ENCODE results near the gene TTC36. TPM values are rescaled to one million over a fixed set of nuclear protein-coding genes. Genes with fewer than 3 reads are reported as not detected.

The TTC36 gene
- total RNA-seq, 2 experiments from 2014 or later, result 0.36 to 0.43 TPM

GRCh38 chr11:118519549-118519948, 7.7 kb upstream of the TTC36 start:
- H3K27ac Mint-ChIP-seq, result peak overlapping the region; percentile 29
- no peaks in the 10 kb centered on the region for H3K27me3 Mint-ChIP-seq
- DNase-seq (no peak), ATAC-seq (no peak)
- intact Hi-C loops (cut with micrococcal nuclease), result no loop called here
- POLR2A ChIA-PET, result no interaction called here
- TF ChIP-seq CTCF (IDR thresholded peaks at IDR 0.05), result no peak
- CTCF ChIA-PET, result no interaction called here
- peaks cover 31% of the 10 kb centered on the region for H3K36me3 Mint-ChIP-seq (ENCODE audit: low read depth)
- H3K4me1 Mint-ChIP-seq (ENCODE audit: low read depth), result no peaks in the 10 kb centered on the region
- H3K4me3 Mint-ChIP-seq, result no peak overlapping the region
- H3K9me3 Mint-ChIP-seq, result no peaks in the 10 kb centered on the region

- ChIA-PET POLR2A (interaction anchor here (1.1 kb wide), 1 partner anchor 22 kb away, joined by 3 read pairs; no protein-coding TSS in a partner anchor), CTCF (no interaction called here)
- no peak overlapping the region for H3K27ac Mint-ChIP-seq
- H3K27me3 Mint-ChIP-seq, result no peaks in the 10 kb centered on the region
- no peak for ATAC-seq
- H3K4me3 Mint-ChIP-seq, result no peak overlapping the region
- H3K9me3 Mint-ChIP-seq, result no peaks in the 10 kb centered on the region
- no peak for DNase-seq
- TF ChIP-seq CTCF (IDR thresholded peaks at IDR 0.05), result no peak
- no peaks in the 10 kb centered on the region for H3K4me1 Mint-ChIP-seq (ENCODE audit: low read depth)
- intact Hi-C loops (cut with micrococcal nuclease), result no loop called here
- H3K36me3 Mint-ChIP-seq (ENCODE audit: low read depth), result peaks cover 20% of the 10 kb centered on the region
Observed at GRCh38 chr11:118521892-118522311, 5.4 kb upstream of the TTC36 start.

- intact Hi-C loops (cut with micrococcal nuclease), result no loop called here
- DNase-seq (no peak), ATAC-seq (no peak)
- peaks cover 20% of the 10 kb centered on the region for H3K36me3 Mint-ChIP-seq (ENCODE audit: low read depth)
- H3K27me3 Mint-ChIP-seq, result no peaks in the 10 kb centered on the region
- TF ChIP-seq CTCF (IDR thresholded peaks at IDR 0.05), result no peak
- no peaks in the 10 kb centered on the region for H3K4me1 Mint-ChIP-seq (ENCODE audit: low read depth)
- no peak overlapping the region for H3K4me3 Mint-ChIP-seq
- no peak overlapping the region for H3K27ac Mint-ChIP-seq
- H3K9me3 Mint-ChIP-seq, result no peaks in the 10 kb centered on the region
- CTCF ChIA-PET, result no interaction called here
- POLR2A ChIA-PET, result no interaction called here
Observed at GRCh38 chr11:118522571-118523072, 4.7 kb upstream of the TTC36 start.

GRCh38 chr11:118524356-118524755, 2.9 kb upstream of the TTC36 start:
- H3K27ac Mint-ChIP-seq, result no peak overlapping the region
- H3K4me3 Mint-ChIP-seq, result no peak overlapping the region
- no peak for ATAC-seq
- no peaks in the 10 kb centered on the region for H3K9me3 Mint-ChIP-seq
- ChIA-PET CTCF (interaction anchor here (1.1 kb wide), 2 partner anchors 134 to 138 kb away, joined by 3 read pairs; no protein-coding TSS in a partner anchor), POLR2A (interaction anchor here (1.3 kb wide), 1 partner anchor 15 kb away, joined by 5 read pairs; no protein-coding TSS in a partner anchor)
- intact Hi-C loops (cut with micrococcal nuclease), result no loop called here
- no peaks in the 10 kb centered on the region for H3K27me3 Mint-ChIP-seq
- DNase-seq, result no peak
- TF ChIP-seq CTCF (IDR thresholded peaks at IDR 0.05), result no peak
- H3K4me1 Mint-ChIP-seq (ENCODE audit: low read depth), result peaks cover 6% of the 10 kb centered on the region
- H3K36me3 Mint-ChIP-seq (ENCODE audit: low read depth), result peaks cover 17% of the 10 kb centered on the region

GRCh38 chr11:118524757-118525470, 2.4 kb upstream of the TTC36 start:
- no peak overlapping the region for H3K4me3 Mint-ChIP-seq
- peaks cover 12% of the 10 kb centered on the region for H3K4me1 Mint-ChIP-seq (ENCODE audit: low read depth)
- H3K27me3 Mint-ChIP-seq, result no peaks in the 10 kb centered on the region
- ChIA-PET POLR2A (interaction anchor here (0.6 to 1.3 kb wide), 3 partner anchors 15 to 97 kb away, joined by 3 to 5 read pairs (median 3); no protein-coding TSS in a partner anchor), CTCF (interaction anchor here (1.1 kb wide), 1 partner anchor 133 kb away, joined by 3 read pairs; no protein-coding TSS in a partner anchor)
- H3K9me3 Mint-ChIP-seq, result no peaks in the 10 kb centered on the region
- ATAC-seq, result no peak
- H3K36me3 Mint-ChIP-seq (ENCODE audit: low read depth), result peaks cover 13% of the 10 kb centered on the region
- intact Hi-C loops (cut with micrococcal nuclease), result loop anchor here (5.0 kb wide), 1 partner anchor 42 kb away; the partner anchor contains the start of gene IFT46
- DNase-seq, result no peak
- H3K27ac Mint-ChIP-seq, result peak overlapping the region; percentile 7
- no peak for TF ChIP-seq CTCF (IDR thresholded peaks at IDR 0.05)

Measured in activated CD8-positive, alpha-beta T cell treated with anti-CD3 and anti-CD28 coated beads for 36 hours (primary cell).